Osteoblast (primary cell): Measurements from ENCODE around the gene TRIM71. TPM values are rescaled to one million over a fixed set of nuclear protein-coding genes. Genes with fewer than 3 reads are reported as not detected.
A peak's percentile ranks its signal among the peaks of the same experiment; 100 is the strongest.
"Not testable (repeated sequence)": the region's sequence is repeated elsewhere in the genome, so short reads cannot be mapped to it uniquely, and the experiment has no call there.

Source experiments
- DNase-seq: peaks from one replicate; pipeline ENCODE4 v3.0.0; 2011; ENCODE audit warnings: low spot score, mixed read lengths; ENCODE audit not compliant: insufficient read length; ENCODE audit errors: missing footprints
- H2AFZ ChIP-seq: 2 replicates; pipeline ENCODE4 v1.6.0; 2011; ENCODE audit warnings: mild to moderate bottlenecking, low read length
- H3K27ac ChIP-seq: 2 replicates; pipeline ENCODE4 v1.5.1; 2011; ENCODE audit warnings: mild to moderate bottlenecking, low read depth, low read length, moderate library complexity
- H3K27me3 ChIP-seq: 2 replicates; pipeline ENCODE4 v1.6.0; 2012; ENCODE audit warnings: mild to moderate bottlenecking, control low read depth, inconsistent platforms, low read length, moderate library complexity; ENCODE audit not compliant: insufficient read depth
- H3K36me3 ChIP-seq: 2 replicates; pipeline ENCODE4 v1.5.1; 2011; ENCODE audit warnings: mild to moderate bottlenecking, low read length, control low read depth, moderate library complexity; ENCODE audit not compliant: insufficient read depth
- H3K4me1 ChIP-seq: 2 replicates; pipeline ENCODE4 v1.5.1; 2011; ENCODE audit warnings: mild to moderate bottlenecking, low read length, control low read depth, moderate library complexity; ENCODE audit not compliant: insufficient read depth
- H3K4me2 ChIP-seq: 2 replicates; pipeline ENCODE4 v1.6.0; 2011; ENCODE audit warnings: mild to moderate bottlenecking, low read length; ENCODE audit not compliant: insufficient read depth
- H3K4me3 ChIP-seq: fragments of 200-600 bp; sonication (generic); 3 replicates; pipeline ENCODE4 v1.5.1; 2012; ENCODE audit warnings: mild to moderate bottlenecking, low read length, inconsistent platforms; ENCODE audit not compliant: insufficient read depth
- H3K79me2 ChIP-seq: 2 replicates; pipeline ENCODE4 v1.6.0; 2012; ENCODE audit warnings: mild to moderate bottlenecking, low read length, control low read depth, inconsistent platforms; ENCODE audit not compliant: insufficient read depth
- H3K9me3 ChIP-seq: 2 replicates; pipeline ENCODE4 v1.5.1; 2011; ENCODE audit warnings: low read depth, low read length, control low read depth
- H4K20me1 ChIP-seq: 2 replicates; pipeline ENCODE4 v1.6.0; 2012; ENCODE audit warnings: mild to moderate bottlenecking, low read length, control low read depth; ENCODE audit not compliant: insufficient read depth
- CTCF ChIP-seq: IDR thresholded peaks from 2 replicates; pipeline ENCODE4 v1.5.1; 2011; ENCODE audit warnings: mild to moderate bottlenecking, low read depth, low read length, moderate library complexity; ENCODE audit errors: extremely low read depth
- total RNA-seq: library from RNA; depleted of rRNA; stranded (reverse); fragments of >200 nt; gene quantifications from 2 replicates; pipeline ENCODE4 v1.2.3, GENCODE V29; 2012

TRIM71 gene
- total RNA-seq, 1 donor, result not detected

DNA sequence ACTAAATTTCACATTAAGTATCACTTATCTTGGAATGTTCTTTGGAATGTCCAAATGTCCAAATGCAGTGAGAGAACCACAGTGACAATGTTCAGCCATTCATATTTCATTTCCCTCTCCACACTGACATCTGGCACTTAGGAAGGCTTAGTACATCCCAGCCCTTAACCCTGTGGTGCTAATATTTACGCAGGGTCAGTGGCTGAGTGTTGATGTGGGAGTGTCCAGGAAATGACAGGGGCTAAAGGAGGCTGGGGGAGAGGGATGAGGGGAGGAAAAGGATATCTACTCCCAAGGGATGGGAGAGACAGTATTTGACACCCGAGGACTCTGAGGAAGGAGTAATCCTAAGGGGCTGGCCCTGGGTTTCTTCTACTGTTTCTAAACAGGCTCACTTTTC, 119.5 kb downstream of the TRIM71 start:
- Histone ChIP-seq H3K9me3 (no peaks in the 10 kb centered on the region), H3K79me2 (no peaks in the 10 kb centered on the region), H3K4me1 (no peaks in the 10 kb centered on the region), H3K4me2 (no peak overlapping the region), H3K4me3 (no peak overlapping the region), H2AFZ (no peak overlapping the region), H4K20me1 (no peaks in the 10 kb centered on the region), H3K27ac (no peak overlapping the region), H3K36me3 (no peaks in the 10 kb centered on the region), H3K27me3 (no peaks in the 10 kb centered on the region)
- peak; percentile 83 for DNase-seq
- no peak for TF ChIP-seq CTCF

DNA sequence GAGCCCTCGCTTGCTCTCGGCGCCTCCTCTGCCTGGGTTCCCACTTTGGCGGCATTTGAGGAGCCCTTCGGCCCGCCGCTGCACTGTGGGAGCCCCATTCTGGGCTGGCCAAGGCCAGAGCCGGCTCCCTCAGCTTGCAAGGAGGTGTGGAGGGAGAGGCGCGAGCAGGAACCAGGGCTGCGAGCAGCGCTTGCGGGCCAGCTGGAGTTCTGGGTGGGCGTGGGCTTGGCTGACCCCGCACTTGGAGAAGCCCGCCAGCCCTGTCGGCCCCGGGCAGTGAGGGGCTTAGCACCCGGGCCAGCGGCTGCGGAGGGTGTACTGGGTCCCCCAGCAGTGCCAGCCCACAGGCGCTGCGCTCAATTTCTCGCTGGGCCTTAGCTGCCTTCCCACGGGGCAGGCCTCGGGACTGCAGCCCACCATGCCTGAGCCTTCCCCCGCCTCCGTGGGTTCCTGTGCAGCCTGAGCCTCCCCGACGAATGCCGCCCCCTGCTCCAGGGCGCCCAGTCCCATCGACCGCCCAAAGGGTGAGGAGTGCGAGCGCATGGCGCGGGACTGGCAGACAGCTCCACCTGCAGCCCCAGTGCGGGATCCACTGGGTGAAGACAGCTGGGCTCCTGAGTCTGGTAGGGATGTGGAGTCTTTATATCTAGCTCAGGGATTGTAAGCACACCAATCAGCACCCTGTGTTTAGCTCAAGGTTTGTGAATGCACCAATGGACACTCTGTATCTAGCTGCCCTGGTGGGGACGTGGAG, 121.9 kb downstream of the TRIM71 start:
- not testable (repeated sequence) for H3K4me1 ChIP-seq, H3K36me3 ChIP-seq, H4K20me1 ChIP-seq

DNA sequence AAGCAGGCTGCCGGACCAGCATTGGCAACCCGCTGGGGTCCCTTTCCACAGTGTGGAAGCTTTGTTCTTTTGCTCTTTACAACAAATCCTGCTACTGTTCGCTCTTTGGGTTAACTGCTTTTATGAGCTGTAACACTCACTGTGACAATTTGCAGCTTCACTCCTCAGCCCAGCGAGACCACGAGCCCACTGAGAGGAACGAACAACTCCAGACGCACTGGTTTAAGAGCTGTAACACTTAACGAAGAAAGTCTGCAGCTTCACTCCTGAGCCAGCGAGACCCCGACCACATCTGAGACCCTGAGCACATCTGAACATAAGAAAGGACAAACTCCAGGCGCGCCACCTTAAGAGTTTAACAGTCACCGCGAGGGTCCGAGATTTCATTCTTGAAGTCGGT, 122.9 kb downstream of the TRIM71 start:
- Histone ChIP-seq H3K4me1 (no peaks in the 10 kb centered on the region), H3K27me3 (no peaks in the 10 kb centered on the region), H3K4me2 (no peak overlapping the region), H3K36me3 (no peaks in the 10 kb centered on the region), H3K4me3 (no peak overlapping the region), H3K9me3 (no peaks in the 10 kb centered on the region), H4K20me1 (no peaks in the 10 kb centered on the region), H3K27ac (no peak overlapping the region), H3K79me2 (no peaks in the 10 kb centered on the region), H2AFZ (no peak overlapping the region)
- no peak for TF ChIP-seq CTCF
- peak; percentile 22 for DNase-seq

More for the DNA sequence above, 121.9 kb downstream of the TRIM71 start:
- H3K27ac ChIP-seq, H3K4me3 ChIP-seq, H3K27me3 ChIP-seq, H3K4me2 ChIP-seq, H3K79me2 ChIP-seq, H3K9me3 ChIP-seq, DNase-seq, H2AFZ ChIP-seq: not testable (repeated sequence)

DNA sequence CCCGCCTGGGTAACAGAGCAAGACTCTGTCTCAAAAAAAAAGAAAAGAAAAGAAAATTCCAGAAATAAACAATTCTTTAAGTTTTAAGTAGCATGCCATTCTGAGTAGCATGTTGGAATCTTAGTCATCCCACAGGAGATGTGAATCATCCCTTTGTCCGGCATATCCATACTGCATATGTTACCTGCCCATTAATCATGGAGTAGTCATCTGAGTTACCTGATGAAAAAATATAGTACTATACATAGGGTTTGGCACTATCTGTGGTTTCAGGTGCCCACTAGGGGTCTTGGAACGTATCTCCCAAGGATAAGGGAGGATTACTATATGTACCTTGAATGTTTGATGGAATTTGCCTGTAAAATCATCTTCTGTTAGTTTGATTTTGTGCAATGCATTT, 127.3 kb downstream of the TRIM71 start:
- Histone ChIP-seq H3K9me3 (no peaks in the 10 kb centered on the region), H3K79me2 (no peaks in the 10 kb centered on the region), H4K20me1 (no peaks in the 10 kb centered on the region), H3K27ac (no peak overlapping the region), H3K4me1 (no peaks in the 10 kb centered on the region), H3K4me2 (no peak overlapping the region), H3K4me3 (no peak overlapping the region), H2AFZ (no peak overlapping the region), H3K27me3 (no peaks in the 10 kb centered on the region), H3K36me3 (no peaks in the 10 kb centered on the region)
- DNase-seq, result no peak
- no peak for TF ChIP-seq CTCF

GRCh38 chr3:32945598-32945997, 127.8 kb downstream of the TRIM71 start:
- H3K4me3 ChIP-seq, H3K36me3 ChIP-seq, H4K20me1 ChIP-seq, H3K4me1 ChIP-seq, H3K27ac ChIP-seq, H3K27me3 ChIP-seq, H3K79me2 ChIP-seq, H3K4me2 ChIP-seq, H2AFZ ChIP-seq, H3K9me3 ChIP-seq, DNase-seq: not testable (repeated sequence)
